Measurements from ENCODE around the gene RALB.

DNA sequence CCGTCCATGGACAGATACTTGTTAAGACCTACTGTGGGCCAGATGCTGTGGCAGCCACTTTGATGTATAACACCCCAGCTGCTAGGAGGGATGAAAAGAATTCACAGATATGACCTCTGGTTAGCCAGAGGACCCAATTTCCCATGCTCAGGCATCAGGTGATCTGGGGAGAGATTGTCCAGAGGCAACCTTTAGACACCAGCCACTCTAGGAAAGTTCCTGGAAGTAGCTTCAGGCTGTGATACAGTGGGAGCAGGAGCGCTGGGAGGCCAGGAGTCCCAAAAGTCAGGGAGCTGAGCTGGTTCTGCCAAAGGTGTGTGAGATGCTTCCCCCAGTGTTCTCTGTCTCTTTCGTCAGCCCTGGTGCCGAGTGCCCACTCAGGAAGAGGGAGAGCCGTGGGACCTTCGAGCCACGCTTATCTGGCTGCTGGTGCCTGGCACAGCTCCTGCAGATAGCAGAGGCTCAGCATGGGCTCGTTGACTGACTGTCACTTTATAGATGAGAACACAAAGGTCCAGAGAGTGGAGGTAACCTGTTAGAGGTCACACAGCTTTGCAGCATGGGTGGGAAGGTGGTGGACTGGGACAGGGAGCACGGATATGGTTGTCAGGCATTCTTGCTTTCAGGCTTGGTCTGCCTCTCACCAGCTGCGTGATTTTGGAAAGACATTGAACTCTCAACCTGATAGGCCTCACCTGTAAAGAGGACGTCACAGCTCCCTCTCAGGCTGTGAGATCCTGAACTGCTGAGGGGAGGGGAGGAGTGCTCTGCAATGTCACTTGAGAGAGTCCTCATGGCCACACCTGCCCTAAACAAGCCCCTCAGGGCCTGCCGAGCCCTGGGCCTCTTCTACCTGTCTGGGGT, 7.8 kb upstream of the RALB start:
- TF ChIP-seq, protein P1, sequence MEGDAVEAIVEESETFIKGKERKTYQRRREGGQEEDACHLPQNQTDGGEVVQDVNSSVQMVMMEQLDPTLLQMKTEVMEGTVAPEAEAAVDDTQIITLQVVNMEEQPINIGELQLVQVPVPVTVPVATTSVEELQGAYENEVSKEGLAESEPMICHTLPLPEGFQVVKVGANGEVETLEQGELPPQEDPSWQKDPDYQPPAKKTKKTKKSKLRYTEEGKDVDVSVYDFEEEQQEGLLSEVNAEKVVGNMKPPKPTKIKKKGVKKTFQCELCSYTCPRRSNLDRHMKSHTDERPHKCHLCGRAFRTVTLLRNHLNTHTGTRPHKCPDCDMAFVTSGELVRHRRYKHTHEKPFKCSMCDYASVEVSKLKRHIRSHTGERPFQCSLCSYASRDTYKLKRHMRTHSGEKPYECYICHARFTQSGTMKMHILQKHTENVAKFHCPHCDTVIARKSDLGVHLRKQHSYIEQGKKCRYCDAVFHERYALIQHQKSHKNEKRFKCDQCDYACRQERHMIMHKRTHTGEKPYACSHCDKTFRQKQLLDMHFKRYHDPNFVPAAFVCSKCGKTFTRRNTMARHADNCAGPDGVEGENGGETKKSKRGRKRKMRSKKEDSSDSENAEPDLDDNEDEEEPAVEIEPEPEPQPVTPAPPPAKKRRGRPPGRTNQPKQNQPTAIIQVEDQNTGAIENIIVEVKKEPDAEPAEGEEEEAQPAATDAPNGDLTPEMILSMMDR (IDR thresholded peaks at IDR 0.05) = no peak
- TF ChIP-seq POLR2A (IDR thresholded peaks at IDR 0.05; ENCODE audit: low read depth) (no peak), EP300 (IDR thresholded peaks at IDR 0.05) (no peak), POLR2AphosphoS5 (IDR thresholded peaks at IDR 0.05) (no peak)

All from esophagus muscularis mucosa (tissue), 4 donors.